Peyer's patch (tissue), 4 donors: ENCODE results near the gene USP34. TPM values are rescaled to one million over a fixed set of nuclear protein-coding genes. Genes with fewer than 3 reads are reported as not detected.

ENCODE experiments used
- DNase-seq, 3 donors: peaks; one replicate each; pipeline ENCODE4 v3.0.0-alpha.2; 2017 to 2019
- H3K27ac ChIP-seq, 4 donors: fragments of 200-600 bp; sonication (generic); one replicate each; pipeline ENCODE4 v1.5.1; 2016 to 2019
- H3K27me3 ChIP-seq, 2 donors: fragments of 200-600 bp; sonication (generic); one replicate each; pipeline ENCODE4 v1.5.1; 2019
- H3K36me3 ChIP-seq, 3 donors: fragments of 200-600 bp; sonication (generic); one replicate each; pipeline ENCODE4 v1.5.1; 2016 to 2019
- H3K4me1 ChIP-seq, 4 donors: fragments of 200-600 bp; sonication (generic); one replicate each; pipeline ENCODE4 v1.5.1; 2016 to 2019
- H3K4me3 ChIP-seq, 4 donors: fragments of 200-600 bp; sonication (generic); 1 replicate in 3 of 4; 2 replicates in 1 of 4; pipeline ENCODE4 v1.5.1; 2016 to 2019; ENCODE audit warnings: mild to moderate bottlenecking in 1 of 4
- H3K9me3 ChIP-seq, 4 donors: fragments of 200-600 bp; sonication (generic); one replicate each; pipeline ENCODE4 v1.5.1; 2016 to 2019; ENCODE audit warnings: mild to moderate bottlenecking in 1 of 4
- CTCF ChIP-seq, 6 experiments: fragments of 450-650 bp in 4 of 6; fragments of 200-600 bp in 2 of 6; sonication (generic) in 1 of 6; IDR thresholded peaks; one replicate each; pipeline ENCODE4 v1.5.1; 2017 to 2019; ENCODE audit warnings: antibody characterized with exemption in 6 of 6, mild to moderate bottlenecking in 3 of 6, moderate library complexity in 1 of 6
- POLR2A ChIP-seq, 2 donors: fragments of 450-650 bp; IDR thresholded peaks; one replicate each; pipeline ENCODE4 v1.5.1; 2017; ENCODE audit warnings: antibody characterized with exemption in 2 of 2, mild to moderate bottlenecking in 2 of 2, moderate library complexity in 2 of 2
- total RNA-seq, 4 donors: library from RNA; depleted of rRNA; stranded (reverse); fragments of >200 nt; gene quantifications; one replicate each; pipeline ENCODE4 v1.1.0, GENCODE V29; 2016

USP34 gene
- total RNA-seq, 4 donors from 2014 or later: 148 to 201 (median 172) TPM

- Histone ChIP-seq H3K27ac (no peak overlapping the region), H3K9me3 (no peaks in the 10 kb centered on the region), H3K27me3 (no peaks in the 10 kb centered on the region), H3K36me3 (peaks cover 0 to 60% (median 0%) of the 10 kb centered on the region in 3 donors), H3K4me1 (no peaks in the 10 kb centered on the region), H3K4me3 (no peak overlapping the region)
- no peak for DNase-seq
- TF ChIP-seq POLR2A (IDR thresholded peaks at IDR 0.05) (no peak), CTCF (IDR thresholded peaks at IDR 0.05) (no peak)
Observed at GRCh38 chr2:61257446-61257845, 213.4 kb downstream of the USP34 start.

GRCh38 chr2:61255580-61256437 lies 215.1 kb downstream of the USP34 start:
- H3K36me3 ChIP-seq: peaks cover 0 to 52% (median 0%) of the 10 kb centered on the region in 3 donors
- no peaks in the 10 kb centered on the region for H3K27me3 ChIP-seq
- H3K27ac ChIP-seq: no peak overlapping the region
- no peak for DNase-seq
- TF ChIP-seq CTCF (IDR thresholded peaks at IDR 0.05): no peak
- TF ChIP-seq POLR2A (IDR thresholded peaks at IDR 0.05): no peak
- no peaks in the 10 kb centered on the region for H3K4me1 ChIP-seq
- H3K4me3 ChIP-seq: no peak overlapping the region
- H3K9me3 ChIP-seq: no peaks in the 10 kb centered on the region

GRCh38 chr2:61254536-61254935 lies 216.4 kb downstream of the USP34 start:
- peaks cover 0 to 52% (median 0%) of the 10 kb centered on the region in 3 donors for H3K36me3 ChIP-seq
- no peak for TF ChIP-seq POLR2A (IDR thresholded peaks at IDR 0.05)
- no peak for TF ChIP-seq CTCF (IDR thresholded peaks at IDR 0.05)
- no peak overlapping the region for H3K27ac ChIP-seq
- no peak overlapping the region for H3K4me3 ChIP-seq
- H3K27me3 ChIP-seq: no peaks in the 10 kb centered on the region
- H3K9me3 ChIP-seq: no peaks in the 10 kb centered on the region
- no peaks in the 10 kb centered on the region for H3K4me1 ChIP-seq
- DNase-seq: no peak

GRCh38 chr2:61253136-61253535 lies 217.8 kb downstream of the USP34 start:
- peaks cover 0 to 45% (median 0%) of the 10 kb centered on the region in 3 donors for H3K36me3 ChIP-seq
- H3K9me3 ChIP-seq: no peaks in the 10 kb centered on the region
- DNase-seq: no peak
- TF ChIP-seq CTCF (IDR thresholded peaks at IDR 0.05): no peak
- TF ChIP-seq POLR2A (IDR thresholded peaks at IDR 0.05): no peak
- H3K4me3 ChIP-seq: no peak overlapping the region
- no peaks in the 10 kb centered on the region for H3K27me3 ChIP-seq
- no peaks in the 10 kb centered on the region for H3K4me1 ChIP-seq
- H3K27ac ChIP-seq: no peak overlapping the region

- Histone ChIP-seq H3K9me3 (no peaks in the 10 kb centered on the region), H3K4me3 (no peak overlapping the region), H3K4me1 (no peaks in the 10 kb centered on the region), H3K27ac (no peak overlapping the region), H3K27me3 (no peaks in the 10 kb centered on the region), H3K36me3 (peaks cover 0 to 48% (median 0%) of the 10 kb centered on the region in 3 donors)
- TF ChIP-seq POLR2A (IDR thresholded peaks at IDR 0.05): no peak
- TF ChIP-seq CTCF (IDR thresholded peaks at IDR 0.05): no peak
- no peak for DNase-seq
Observed at GRCh38 chr2:61252031-61252430, 218.9 kb downstream of the USP34 start.
